C4-2B (cell line): ENCODE data around the gene DPYSL4.

Experiments
- ZFX ChIP-seq: fragments of 450-650 bp; IDR thresholded peaks from 2 replicates; pipeline ENCODE4 v1.6.1; 2017
- TF ChIP-seq, protein P1 (sequence below): fragments of 450-650 bp; conservative IDR thresholded peaks from 2 replicates; pipeline ENCODE4 v1.5.1; 2017; ENCODE audit warnings: mild to moderate bottlenecking

DNA sequence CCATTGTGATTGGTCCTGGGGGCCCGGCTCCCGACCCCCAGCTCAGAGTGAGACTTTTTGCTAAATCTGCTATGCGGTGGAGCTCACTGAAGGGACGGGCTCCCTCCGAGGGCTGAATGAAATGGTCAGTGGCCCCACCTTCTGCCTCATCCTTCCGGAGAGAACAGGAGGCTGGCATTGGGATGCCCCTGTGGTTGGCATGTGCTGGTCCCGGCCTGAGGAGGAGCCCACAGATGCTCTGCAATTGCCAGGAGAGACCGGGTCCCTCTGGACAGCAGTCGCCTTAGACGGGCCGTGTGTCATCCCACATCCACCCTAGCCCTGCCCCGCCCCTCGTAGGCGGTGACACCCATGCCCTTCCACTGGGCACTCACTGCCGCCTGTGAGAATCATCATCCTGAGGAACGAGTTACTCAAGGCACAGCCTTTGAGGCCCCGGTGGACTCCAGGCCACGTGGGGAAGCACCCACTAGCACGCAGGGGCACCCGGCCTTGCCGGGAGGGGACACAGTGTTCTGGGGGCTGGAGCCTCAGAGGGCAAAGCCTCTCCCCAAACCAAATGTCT lies 21.2 kb upstream of the DPYSL4 start:
- TF ChIP-seq, protein P1, sequence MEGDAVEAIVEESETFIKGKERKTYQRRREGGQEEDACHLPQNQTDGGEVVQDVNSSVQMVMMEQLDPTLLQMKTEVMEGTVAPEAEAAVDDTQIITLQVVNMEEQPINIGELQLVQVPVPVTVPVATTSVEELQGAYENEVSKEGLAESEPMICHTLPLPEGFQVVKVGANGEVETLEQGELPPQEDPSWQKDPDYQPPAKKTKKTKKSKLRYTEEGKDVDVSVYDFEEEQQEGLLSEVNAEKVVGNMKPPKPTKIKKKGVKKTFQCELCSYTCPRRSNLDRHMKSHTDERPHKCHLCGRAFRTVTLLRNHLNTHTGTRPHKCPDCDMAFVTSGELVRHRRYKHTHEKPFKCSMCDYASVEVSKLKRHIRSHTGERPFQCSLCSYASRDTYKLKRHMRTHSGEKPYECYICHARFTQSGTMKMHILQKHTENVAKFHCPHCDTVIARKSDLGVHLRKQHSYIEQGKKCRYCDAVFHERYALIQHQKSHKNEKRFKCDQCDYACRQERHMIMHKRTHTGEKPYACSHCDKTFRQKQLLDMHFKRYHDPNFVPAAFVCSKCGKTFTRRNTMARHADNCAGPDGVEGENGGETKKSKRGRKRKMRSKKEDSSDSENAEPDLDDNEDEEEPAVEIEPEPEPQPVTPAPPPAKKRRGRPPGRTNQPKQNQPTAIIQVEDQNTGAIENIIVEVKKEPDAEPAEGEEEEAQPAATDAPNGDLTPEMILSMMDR = no peak
- TF ChIP-seq ZFX = no peak
